Thoracic aorta (tissue), 2 donors: ENCODE results near the gene INPP5J. TPM values are rescaled to one million over a fixed set of nuclear protein-coding genes. Genes with fewer than 3 reads are reported as not detected.

Experiments used
- ATAC-seq: fragments of 150-250 bp; one replicate; pipeline ENCODE4 v1.8.0; 2017; ENCODE audit warnings: low read depth; ENCODE audit not compliant: insufficient number of reproducible peaks, low FRiP score
- DNase-seq: peaks from one replicate; pipeline ENCODE4 v3.0.0-alpha.2; 2020; ENCODE audit warnings: low spot score
- H3K27ac ChIP-seq, 2 donors: fragments of 200-600 bp; sonication (generic); 1 replicate in 1 of 2; 2 replicates in 1 of 2; pipeline ENCODE4 v1.5.1; 2016; ENCODE audit warnings: mild to moderate bottlenecking in 2 of 2, moderate library complexity in 2 of 2
- H3K27me3 ChIP-seq: fragments of 200-600 bp; sonication (generic); replicated peaks from 2 replicates; pipeline ENCODE4 v1.6.0; 2016; ENCODE audit warnings: mild to moderate bottlenecking; ENCODE audit not compliant: insufficient read depth
- H3K36me3 ChIP-seq: fragments of 200-600 bp; sonication (generic); one replicate; pipeline ENCODE4 v1.5.1; 2016
- H3K4me1 ChIP-seq, 2 donors: fragments of 200-600 bp; sonication (generic); 1 replicate in 1 of 2; 2 replicates in 1 of 2; pipeline versions ENCODE4 v1.5.1 to v1.6.0; 2016; ENCODE audit warnings: low read depth in 2 of 2, mild to moderate bottlenecking in 1 of 2; ENCODE audit not compliant: control insufficient read depth in 1 of 2
- H3K4me3 ChIP-seq: fragments of 200-600 bp; sonication (generic); 2 replicates; pipeline ENCODE4 v1.5.1; 2016; ENCODE audit warnings: mild to moderate bottlenecking
- H3K9me3 ChIP-seq: fragments of 200-600 bp; sonication (generic); 2 replicates; pipeline ENCODE4 v1.5.1; 2016
- CTCF ChIP-seq: fragments of 200-600 bp; sonication (generic); IDR thresholded peaks from one replicate; pipeline ENCODE4 v1.5.1; 2019; ENCODE audit warnings: antibody characterized with exemption
- total RNA-seq, 2 donors: library from RNA; depleted of rRNA; stranded (reverse); fragments of >200 nt; gene quantifications; one replicate each; pipeline versions ENCODE4 v1.1.0 to v1.2.3, GENCODE V29; 2016

INPP5J gene
- total RNA-seq, 2 donors from 2014 or later: 2.3 to 4.1 TPM

GRCh38 chr22:31150615-31151014 is 27.8 kb downstream of the INPP5J start:
- Histone ChIP-seq H3K4me3 (no peak overlapping the region), H3K27me3 (no peaks in the 10 kb centered on the region), H3K9me3 (no peaks in the 10 kb centered on the region), H3K4me1 (peaks cover 14 to 33% of the 10 kb centered on the region in 2 donors), H3K27ac (no peak overlapping the region), H3K36me3 (no peaks in the 10 kb centered on the region)
- no peak for TF ChIP-seq CTCF
- DNase-seq: no peak
- ATAC-seq: no peak

GRCh38 chr22:31151872-31152271 is 29.1 kb downstream of the INPP5J start:
- ATAC-seq (no peak), DNase-seq (no peak)
- no peaks in the 10 kb centered on the region for H3K27me3 ChIP-seq
- peak overlapping the region in 1 of 2 donors; percentile 97 for H3K27ac ChIP-seq
- H3K4me1 ChIP-seq: peaks cover 19 to 44% of the 10 kb centered on the region in 2 donors
- no peak overlapping the region for H3K4me3 ChIP-seq
- H3K36me3 ChIP-seq: no peaks in the 10 kb centered on the region
- no peaks in the 10 kb centered on the region for H3K9me3 ChIP-seq
- no peak for TF ChIP-seq CTCF

- no peaks in the 10 kb centered on the region for H3K27me3 ChIP-seq
- H3K9me3 ChIP-seq: no peaks in the 10 kb centered on the region
- no peak overlapping the region for H3K4me3 ChIP-seq
- no peak for TF ChIP-seq CTCF
- H3K4me1 ChIP-seq: peaks cover 19 to 40% of the 10 kb centered on the region in 2 donors
- H3K27ac ChIP-seq: peak overlapping the region; percentile 97
- DNase-seq (no peak), ATAC-seq (no peak)
- H3K36me3 ChIP-seq: no peaks in the 10 kb centered on the region
These were observed 30.6 kb downstream of the INPP5J start for GRCh38 chr22:31153357-31153756.

GRCh38 chr22:31154975-31155374 is 32.2 kb downstream of the INPP5J start:
- Histone ChIP-seq H3K36me3 (no peaks in the 10 kb centered on the region), H3K27me3 (no peaks in the 10 kb centered on the region), H3K4me3 (peak overlapping the region; percentile 28), H3K27ac (peak overlapping the region; percentile 97), H3K9me3 (no peaks in the 10 kb centered on the region), H3K4me1 (peaks cover 18 to 34% of the 10 kb centered on the region in 2 donors)
- no peak for TF ChIP-seq CTCF
- DNase-seq (no peak), ATAC-seq (peak; percentile 3)

GRCh38 chr22:31155422-31155821 is 32.7 kb downstream of the INPP5J start:
- peak overlapping the region; percentile 97 for H3K27ac ChIP-seq
- H3K36me3 ChIP-seq: no peaks in the 10 kb centered on the region
- no peak for DNase-seq
- peak; percentile 33 for ATAC-seq
- TF ChIP-seq CTCF: no peak
- H3K27me3 ChIP-seq: no peaks in the 10 kb centered on the region
- H3K4me1 ChIP-seq: peaks cover 18 to 34% of the 10 kb centered on the region in 2 donors
- no peaks in the 10 kb centered on the region for H3K9me3 ChIP-seq
- peak overlapping the region; percentile 33 for H3K4me3 ChIP-seq
